ENCODE results near the gene SLC24A3.

The SLC24A3 gene

GRCh38 chr20:19272976-19273654 lies 60.7 kb downstream of the SLC24A3 start:
- no peak for DNase-seq

- no peak for DNase-seq
Observed at GRCh38 chr20:19274001-19274400, 61.6 kb downstream of the SLC24A3 start.

- no peak for DNase-seq
Observed at GRCh38 chr20:19274412-19275015, 62.1 kb downstream of the SLC24A3 start.

GRCh38 chr20:19275038-19275629 lies 62.7 kb downstream of the SLC24A3 start:
- DNase-seq = no peak

DNA sequence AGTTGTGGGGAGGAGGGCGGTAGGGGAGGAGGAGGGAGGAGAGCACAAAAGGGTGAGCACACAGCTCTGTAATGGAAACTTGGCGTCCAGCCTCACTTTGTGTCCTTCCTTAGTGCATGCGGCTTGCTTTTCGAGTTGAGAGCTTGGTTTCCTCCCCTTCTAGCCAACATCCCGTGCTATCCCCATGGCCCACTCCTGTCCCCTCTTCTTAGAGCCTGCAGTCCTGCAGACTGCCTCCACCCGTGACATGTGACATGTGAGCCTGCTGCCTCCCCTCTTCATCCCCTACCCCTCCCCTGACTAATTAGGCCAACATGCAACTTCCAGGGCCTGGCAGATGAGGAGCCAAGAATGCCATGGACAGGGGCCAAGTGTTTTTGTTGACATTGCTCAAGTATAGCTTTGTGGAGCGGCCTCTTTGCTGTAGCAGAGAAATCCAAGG lies 63.2 kb downstream of the SLC24A3 start:
- DNase-seq = peak; percentile 89

GRCh38 chr20:19277381-19277780 lies 64.9 kb downstream of the SLC24A3 start:
- no peak for DNase-seq

DNA sequence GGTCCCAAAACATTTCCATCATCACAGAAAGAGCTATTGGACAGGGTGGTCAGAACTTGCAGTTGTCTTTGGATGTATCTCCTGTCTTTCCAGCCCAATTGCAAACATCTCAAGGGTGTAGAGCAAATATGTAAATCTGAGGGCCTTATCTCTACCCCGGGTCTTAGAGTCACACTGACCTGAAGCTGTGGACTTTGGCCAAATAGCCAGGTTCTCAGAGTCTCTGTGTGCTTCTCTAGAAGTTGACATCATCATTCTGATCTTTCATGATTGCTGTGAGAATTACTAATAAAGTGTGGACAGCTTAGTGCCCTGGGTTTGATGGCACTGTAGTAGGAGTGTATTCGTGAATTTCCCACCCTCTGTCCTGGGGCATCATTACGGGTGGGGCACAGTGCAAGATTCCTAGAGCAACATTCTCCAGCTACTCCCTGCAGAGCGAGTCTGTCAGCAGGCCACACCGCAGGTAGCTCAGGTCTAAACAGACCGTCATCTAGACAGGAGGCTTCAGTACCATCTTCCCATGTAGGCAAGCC lies 71.1 kb downstream of the SLC24A3 start:
- DNase-seq = no peak

DNA sequence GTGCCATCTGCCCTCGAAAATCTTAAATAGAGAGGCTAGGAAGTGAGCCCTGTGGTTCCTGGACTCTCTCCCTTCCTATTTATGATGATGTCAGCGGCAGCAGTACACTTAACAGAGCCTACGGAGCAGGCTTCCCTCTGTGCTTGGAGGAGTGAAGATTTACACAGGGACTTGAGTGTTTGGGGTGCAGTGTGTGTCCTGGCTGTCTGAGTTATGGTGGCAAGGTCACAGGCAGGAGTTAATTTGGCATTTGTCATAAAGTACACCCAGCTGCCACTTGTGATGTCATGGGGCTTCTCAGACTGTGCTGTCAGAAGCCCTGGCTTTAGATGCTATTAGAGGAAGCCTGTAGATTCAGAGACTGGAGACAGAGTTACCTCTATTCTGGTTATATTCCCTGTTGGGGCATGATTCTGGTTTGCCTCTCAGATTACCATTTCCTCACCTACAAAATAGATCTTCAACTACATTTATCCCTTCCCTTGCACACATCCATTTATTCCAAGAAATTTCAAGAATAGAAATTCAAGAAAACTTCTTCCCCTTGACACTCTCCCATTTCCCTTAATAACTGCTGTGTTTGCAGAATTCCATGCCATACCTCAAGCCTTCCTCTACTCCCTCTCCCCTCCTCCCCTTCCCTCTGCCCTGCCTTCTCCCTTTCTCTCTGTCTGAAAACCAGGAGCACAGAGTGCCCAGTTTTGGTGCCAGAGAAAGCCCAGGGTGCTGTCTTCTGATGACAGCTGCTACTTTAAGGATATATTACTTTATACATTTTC lies 72.1 kb downstream of the SLC24A3 start:
- no peak for DNase-seq

DNA sequence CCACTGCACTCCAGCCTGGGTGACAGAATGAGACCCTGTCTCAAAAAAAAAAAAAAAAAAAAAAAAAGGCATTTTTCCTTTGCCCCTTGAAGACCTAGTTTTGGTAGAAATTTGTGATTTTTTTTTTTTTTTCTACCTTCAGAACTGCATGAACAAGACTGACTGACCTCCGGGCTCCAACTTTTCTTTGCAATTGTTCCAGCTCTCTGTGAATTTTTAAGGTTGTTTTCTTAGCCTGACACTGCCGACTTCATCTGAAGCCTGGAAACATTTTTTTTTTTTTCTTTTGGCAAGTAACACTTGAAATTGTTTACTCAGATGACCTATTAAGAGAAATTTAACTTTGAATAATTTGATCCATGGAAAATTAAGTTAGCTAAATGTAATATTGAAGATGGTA lies 73.0 kb downstream of the SLC24A3 start:
- no peak for DNase-seq

GRCh38 chr20:19288061-19288460 lies 75.6 kb downstream of the SLC24A3 start:
- DNase-seq = no peak

- no peak for DNase-seq
Observed at GRCh38 chr20:19288636-19289035, 76.2 kb downstream of the SLC24A3 start.

- no peak for DNase-seq
Observed at GRCh38 chr20:19289451-19289850, 77.0 kb downstream of the SLC24A3 start.

GRCh38 chr20:19291024-19291817 lies 78.8 kb downstream of the SLC24A3 start:
- DNase-seq = no peak

DNA sequence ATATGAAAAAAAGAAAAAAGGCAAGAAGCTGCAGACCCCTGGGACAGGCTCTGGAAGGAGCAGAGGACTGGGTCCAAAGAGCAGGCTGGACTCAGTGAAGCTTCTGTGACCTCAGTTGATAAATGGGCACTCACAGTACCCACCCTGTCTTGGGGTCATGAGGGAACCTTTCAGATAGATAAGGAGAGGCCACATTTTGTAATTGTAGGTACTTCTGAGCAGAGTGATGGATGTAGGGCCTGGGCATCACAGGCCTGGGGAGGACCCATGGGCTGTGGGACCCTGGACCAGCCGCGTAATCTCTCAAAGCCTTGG lies 79.3 kb downstream of the SLC24A3 start:
- no peak for DNase-seq

- DNase-seq = no peak
Observed at GRCh38 chr20:19292254-19292653, 79.8 kb downstream of the SLC24A3 start.

- DNase-seq = no peak
Observed at GRCh38 chr20:19295076-19295475, 82.6 kb downstream of the SLC24A3 start.

DNA sequence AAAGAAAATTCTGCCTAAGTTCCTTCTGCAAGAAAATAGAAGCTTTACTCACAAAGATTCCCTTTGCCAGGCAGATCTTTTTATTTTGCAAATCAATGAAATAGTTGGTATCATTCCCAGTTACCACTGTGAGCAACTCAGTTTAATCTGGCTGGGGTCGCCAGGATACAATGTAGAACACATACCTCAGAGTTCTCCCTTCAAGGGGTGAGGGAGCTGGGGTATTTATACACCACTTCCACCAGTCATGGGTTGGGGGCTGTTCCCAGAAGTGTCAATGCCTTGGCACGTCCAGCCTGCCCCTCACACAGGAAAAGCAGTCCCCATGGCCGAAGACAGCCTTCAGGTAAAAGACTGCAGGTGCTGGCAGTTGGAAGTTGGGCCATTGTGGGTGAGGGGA lies 86.2 kb downstream of the SLC24A3 start:
- DNase-seq = no peak

DNA sequence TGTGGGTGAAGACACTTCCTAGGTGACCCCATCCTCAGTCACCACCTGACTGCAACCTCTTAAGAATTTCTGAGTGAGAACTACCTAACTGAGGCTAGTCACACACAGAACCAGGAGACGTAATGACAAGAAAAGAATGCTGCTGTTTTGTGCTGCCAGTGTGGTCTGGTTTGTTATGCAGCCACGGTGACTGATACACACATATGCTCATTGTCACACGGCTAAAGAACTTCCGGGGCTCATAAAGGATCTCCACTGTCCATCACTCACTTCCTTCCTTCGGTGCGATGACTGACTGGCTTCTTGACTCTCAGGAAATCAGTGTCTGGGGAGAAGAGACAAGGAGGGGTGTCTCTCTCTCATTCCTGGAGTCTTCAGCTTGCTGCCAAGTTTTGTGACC lies 88.0 kb downstream of the SLC24A3 start:
- no peak for DNase-seq

- no peak for DNase-seq
Observed at GRCh38 chr20:19301142-19301541, 88.7 kb downstream of the SLC24A3 start.

DNA sequence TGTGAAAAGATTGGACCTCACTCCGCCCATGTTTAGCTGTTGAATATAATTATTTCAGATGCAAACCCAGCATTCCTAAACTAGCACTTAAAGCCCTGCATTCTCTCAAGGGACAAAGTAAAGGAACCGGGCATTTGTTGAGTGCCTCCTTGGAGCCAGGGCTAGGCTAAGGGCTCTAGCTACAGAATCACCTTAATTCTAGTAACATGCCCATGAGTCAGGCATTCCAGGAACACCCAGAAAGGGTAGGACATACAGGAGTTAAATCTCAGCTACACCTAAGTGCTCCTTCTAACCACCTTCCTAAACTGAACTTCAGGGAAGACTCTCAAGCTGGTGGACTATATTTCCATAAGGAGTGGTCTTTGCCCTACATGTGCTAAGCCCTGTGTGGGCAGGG lies 89.4 kb downstream of the SLC24A3 start:
- no peak for DNase-seq

DNA sequence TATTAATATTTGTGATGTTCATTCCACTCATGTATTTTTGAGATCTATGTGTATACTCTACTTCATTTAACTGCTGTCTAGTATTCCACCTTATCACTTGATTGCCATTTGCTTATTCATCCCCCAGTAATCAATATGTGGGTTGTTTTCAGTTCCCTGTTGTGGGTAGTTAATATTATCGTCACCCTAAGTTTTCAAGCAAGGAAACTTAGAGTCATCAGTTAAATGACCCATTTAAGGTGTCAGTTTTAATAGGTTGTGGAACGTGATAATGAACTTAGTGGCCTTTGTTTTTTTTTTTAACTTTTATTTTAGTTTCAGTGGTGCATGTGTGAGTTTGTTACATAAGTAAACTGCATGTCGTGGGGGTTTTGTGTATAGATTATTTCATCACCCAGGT lies 90.3 kb downstream of the SLC24A3 start:
- DNase-seq = no peak

GRCh38 chr20:19304389-19304788 lies 91.9 kb downstream of the SLC24A3 start:
- no peak for DNase-seq
